Upper lobe of left lung (tissue), 6 donors: Measurements from ENCODE around the gene FCGR2B. TPM values are rescaled to one million over a fixed set of nuclear protein-coding genes. Genes with fewer than 3 reads are reported as not detected.
"Not testable (repeated sequence)": the region's sequence is repeated elsewhere in the genome, so short reads cannot be mapped to it uniquely, and the experiment has no call there.

ENCODE experiments used
- ATAC-seq, 2 donors: fragments of 200-7000 bp; cut with Tn5 transposase; one replicate each; pipeline ENCODE4 v1.9.1; 2022; ENCODE audit warnings: mild to moderate bottlenecking in 2 of 2, moderate library complexity in 2 of 2; ENCODE audit not compliant: low FRiP score in 2 of 2
- DNase-seq, 2 donors: peaks; one replicate each; pipeline ENCODE4 v3.0.0-alpha.2; 2019 to 2020
- H3K27ac ChIP-seq, 4 donors: fragments of 200-600 bp; sonication (generic); one replicate each; pipeline ENCODE4 v1.5.1; 2016 to 2019
- H3K27me3 ChIP-seq, 4 donors: fragments of 200-600 bp; sonication (generic); one replicate each; pipeline ENCODE4 v1.5.1; 2017 to 2019
- H3K36me3 ChIP-seq, 4 donors: fragments of 200-600 bp; sonication (generic); one replicate each; pipeline ENCODE4 v1.5.1; 2016 to 2019
- H3K4me1 ChIP-seq, 4 donors: fragments of 200-600 bp; sonication (generic); one replicate each; pipeline ENCODE4 v1.5.1; 2018 to 2019
- H3K4me3 ChIP-seq, 4 donors: fragments of 200-600 bp; sonication (generic); one replicate each; pipeline ENCODE4 v1.5.1; 2017 to 2019; ENCODE audit warnings: mild to moderate bottlenecking in 2 of 4, moderate library complexity in 1 of 4
- H3K9me3 ChIP-seq, 4 donors: fragments of 200-600 bp; sonication (generic); one replicate each; pipeline ENCODE4 v1.5.1; 2018 to 2019
- CTCF ChIP-seq, 6 experiments: fragments of 450-650 bp in 4 of 6; fragments of 200-600 bp in 2 of 6; sonication (generic) in 2 of 6; IDR thresholded peaks; one replicate each; pipeline ENCODE4 v1.5.1; 2016 to 2019; ENCODE audit warnings: antibody characterized with exemption in 6 of 6
- EP300 ChIP-seq, 4 donors: sonication (generic); formaldehyde crosslinking; IDR thresholded peaks; one replicate each; pipeline ENCODE4 v1.5.1; 2017; ENCODE audit warnings: antibody characterized with exemption in 4 of 4, control low read depth in 2 of 4
- POLR2A ChIP-seq, 4 donors: fragments of 450-650 bp; IDR thresholded peaks; one replicate each; pipeline ENCODE4 v1.5.1; 2016 to 2017; ENCODE audit warnings: antibody characterized with exemption in 4 of 4, mild to moderate bottlenecking in 2 of 4
- POLR2AphosphoS5 ChIP-seq, 2 donors: sonication (generic); formaldehyde crosslinking; IDR thresholded peaks; one replicate each; pipeline ENCODE4 v1.5.1; 2017; ENCODE audit warnings: antibody characterized with exemption in 2 of 2
- WGBS, 2 donors: methylation state at CpG; one replicate each; pipeline ENCODE4 v1.1.5; 2017 to 2018; 5-methylcytosine and 5-hydroxymethylcytosine counted together
- total RNA-seq, 6 donors: library from RNA; depleted of rRNA in 4 of 6; stranded (reverse); fragments of >200 nt in 4 of 6; gene quantifications; one replicate each; pipeline versions ENCODE4 v1.1.0 to v1.2.1, GENCODE V29; 2016 to 2021
- donor health status: DM: no; HTN: no; CAD: no; lungs with moderate emphysema.
- donor health status: DM: no; HTN: yes; CAD: no; lungs with severe emphysema.

FCGR2B gene
- total RNA-seq, 6 donors from 2014 or later, result 5.4 to 33.9 (median 22.0) TPM

- H3K4me1 ChIP-seq, result peaks cover 11 to 30% (median 13%) of the 10 kb centered on the region in 4 donors
- H3K4me3 ChIP-seq, result no peak overlapping the region
- no peak for DNase-seq
- no peak for TF ChIP-seq CTCF (IDR thresholded peaks at IDR 0.05)
- no peak for TF ChIP-seq POLR2A (IDR thresholded peaks at IDR 0.05)
- TF ChIP-seq EP300 (IDR thresholded peaks at IDR 0.05), result no peak
- TF ChIP-seq POLR2AphosphoS5 (IDR thresholded peaks at IDR 0.05), result no peak
- no peak for ATAC-seq
- no peaks in the 10 kb centered on the region for H3K27me3 ChIP-seq
- H3K27ac ChIP-seq, result no peak overlapping the region
- no peaks in the 10 kb centered on the region for H3K36me3 ChIP-seq
- 89 to 100% methylated on average over 1 of the region's 1 CpG for WGBS, 2 donors
- H3K9me3 ChIP-seq, result no peaks in the 10 kb centered on the region
Measured at GRCh38 chr1:161722406-161722805, 59.5 kb downstream of the FCGR2B start.

GRCh38 chr1:161723459-161724141 lies 60.7 kb downstream of the FCGR2B start:
- no peak for ATAC-seq
- DNase-seq, result no peak
- H3K27me3 ChIP-seq, result no peaks in the 10 kb centered on the region
- no peak overlapping the region for H3K27ac ChIP-seq
- 72 to 73% methylated on average over 4 to 8 of the region's 8 CpGs for WGBS, 2 donors
- no peak for TF ChIP-seq POLR2AphosphoS5 (IDR thresholded peaks at IDR 0.05)
- no peak for TF ChIP-seq EP300 (IDR thresholded peaks at IDR 0.05)
- TF ChIP-seq POLR2A (IDR thresholded peaks at IDR 0.05), result no peak
- TF ChIP-seq CTCF (IDR thresholded peaks at IDR 0.05), result no peak
- H3K4me1 ChIP-seq, result peaks cover 10 to 28% (median 17%) of the 10 kb centered on the region in 4 donors
- no peaks in the 10 kb centered on the region for H3K36me3 ChIP-seq
- H3K4me3 ChIP-seq, result no peak overlapping the region
- H3K9me3 ChIP-seq, result no peaks in the 10 kb centered on the region

- Histone ChIP-seq H3K27ac (peak overlapping the region; percentile 79 to 88 (median 84)), H3K4me1 (peaks cover 10 to 22% (median 16%) of the 10 kb centered on the region in 4 donors), H3K4me3 (peak overlapping the region in 3 of 4 donors; percentile 66 to 84 (median 71))
- WGBS, 2 donors, result 55 to 59% methylated on average over 21 to 22 of the region's 22 CpGs
- DNase-seq, result peak in 1 of 2 donors; percentile 22
- not testable (repeated sequence) for ATAC-seq, H3K36me3 ChIP-seq, H3K27me3 ChIP-seq, H3K9me3 ChIP-seq
Measured at GRCh38 chr1:161725258-161725907, 62.4 kb downstream of the FCGR2B start.

- no peak for TF ChIP-seq POLR2AphosphoS5 (IDR thresholded peaks at IDR 0.05)
- no peak for TF ChIP-seq EP300 (IDR thresholded peaks at IDR 0.05)
- no peak for TF ChIP-seq POLR2A (IDR thresholded peaks at IDR 0.05)
- TF ChIP-seq CTCF (IDR thresholded peaks at IDR 0.05), result peak in 4 of 6 experiments; percentile 18 to 58 (median 37)
- ATAC-seq (peak; percentile 35 to 53), DNase-seq (peak; percentile 56 to 87)
- 0 to 1% methylated on average over 18 to 34 of the region's 34 CpGs for WGBS, 2 donors
- Histone ChIP-seq H3K4me3 (peak overlapping the region; percentile 65 to 84 (median 68)), H3K27ac (peak overlapping the region; percentile 79 to 88 (median 84)), H3K36me3 (no peaks in the 10 kb centered on the region), H3K27me3 (no peaks in the 10 kb centered on the region), H3K4me1 (peaks cover 10 to 22% (median 16%) of the 10 kb centered on the region in 4 donors), H3K9me3 (no peaks in the 10 kb centered on the region)
Measured at GRCh38 chr1:161725908-161726472, 63.0 kb downstream of the FCGR2B start.

- Histone ChIP-seq H3K9me3 (no peaks in the 10 kb centered on the region), H3K36me3 (no peaks in the 10 kb centered on the region), H3K4me1 (peaks cover 10 to 22% (median 16%) of the 10 kb centered on the region in 4 donors), H3K27me3 (no peaks in the 10 kb centered on the region), H3K4me3 (peak overlapping the region; percentile 65 to 84 (median 68)), H3K27ac (peak overlapping the region; percentile 79 to 88 (median 84))
- 1 to 4% methylated on average over 14 to 71 of the region's 83 CpGs for WGBS, 2 donors
- peak; percentile 40 to 66 for TF ChIP-seq POLR2AphosphoS5 (IDR thresholded peaks at IDR 0.05)
- TF ChIP-seq CTCF (IDR thresholded peaks at IDR 0.05), result peak in 4 of 6 experiments; percentile 17 to 63 (median 20)
- peak in 2 of 4 donors; percentile 42 to 81 for TF ChIP-seq POLR2A (IDR thresholded peaks at IDR 0.05)
- no peak for TF ChIP-seq EP300 (IDR thresholded peaks at IDR 0.05)
- ATAC-seq (peak; percentile 83 to 93), DNase-seq (peak; percentile 90 to 94)
Measured at GRCh38 chr1:161726473-161727255, 63.7 kb downstream of the FCGR2B start.
